Mucosa of descending colon (tissue), 3 donors: ENCODE measurements around the gene MST1R. TPM values are rescaled to one million over a fixed set of nuclear protein-coding genes. Genes with fewer than 3 reads are reported as not detected.

Experiments
- ATAC-seq: fragments of 200-7000 bp; cut with Tn5 transposase; one replicate; pipeline ENCODE4 v1.9.1; 2020; ENCODE audit warnings: mild to moderate bottlenecking, moderate library complexity
- DNase-seq, 3 donors: peaks; one replicate each; pipeline ENCODE4 v3.0.0-alpha.2; 2020
- H3K36me3 ChIP-seq: fragments of 200-600 bp; one replicate; pipeline ENCODE4 v1.8.0; 2021; ENCODE audit warnings: low read depth, mild to moderate bottlenecking
- H3K4me1 ChIP-seq: fragments of 200-600 bp; one replicate; pipeline ENCODE4 v1.8.0; 2021; ENCODE audit warnings: low read depth, mild to moderate bottlenecking
- H3K4me3 ChIP-seq: fragments of 200-600 bp; one replicate; pipeline ENCODE4 v1.8.0; 2021; ENCODE audit warnings: mild to moderate bottlenecking
- H3K9me3 ChIP-seq: fragments of 200-600 bp; one replicate; pipeline ENCODE4 v1.8.0; 2021; ENCODE audit warnings: mild to moderate bottlenecking
- CTCF ChIP-seq: fragments of 200-600 bp; IDR thresholded peaks from one replicate; pipeline ENCODE4 v1.8.0; 2022; ENCODE audit warnings: antibody characterized with exemption, mild to moderate bottlenecking
- intact Hi-C, 2 donors: fragments of 100-400 bp; cut with DNase I in 1 of 2; cut with micrococcal nuclease in 1 of 2; formaldehyde crosslinking; loops; one replicate each; pipeline versions ENCODE4 v1.11.0 to v1.11.1; 2022; cut with DNase I, micrococcal nuclease
- total RNA-seq, 3 donors: library from RNA; stranded (reverse); fragmentation: NEBNext Ultra II Directional in 2 of 3; extraction: Animal tissue kit (Norgen Biotek cat#: 25700) in 2 of 3; gene quantifications; one replicate each; pipeline versions ENCODE4 v1.2.1 to v1.2.4, GENCODE V29; 2021 to 2023
- donor health status: DM: no; HTN: no; CAD: no; lungs with moderate emphysema.
- donor health status: DM: no; HTN: no; CAD: no.
- donor health status: DM: no; HTN: yes; CAD: no.

Gene MST1R
- total RNA-seq, 3 donors from 2014 or later = 76.2 to 153 (median 124) TPM

- intact Hi-C loops = no loop called here
- Histone ChIP-seq H3K4me3 (no peak overlapping the region), H3K4me1 (no peaks in the 10 kb centered on the region), H3K36me3 (peaks cover 4% of the 10 kb centered on the region), H3K9me3 (no peaks in the 10 kb centered on the region)
- no peak for DNase-seq
- peak; percentile 14 for ATAC-seq
- TF ChIP-seq CTCF = no peak
Observed at GRCh38 chr3:49886922-49887265, 16.8 kb downstream of the MST1R start.

- H3K4me1 ChIP-seq = no peaks in the 10 kb centered on the region
- ATAC-seq (no peak), DNase-seq (no peak)
- no peaks in the 10 kb centered on the region for H3K9me3 ChIP-seq
- no peak overlapping the region for H3K4me3 ChIP-seq
- TF ChIP-seq CTCF = no peak
- intact Hi-C loops = no loop called here
- H3K36me3 ChIP-seq = no peaks in the 10 kb centered on the region
Observed at GRCh38 chr3:49883998-49884397, 19.7 kb downstream of the MST1R start.

- DNase-seq = no peak
- ATAC-seq = no peak
- H3K4me1 ChIP-seq = no peaks in the 10 kb centered on the region
- H3K9me3 ChIP-seq = no peaks in the 10 kb centered on the region
- intact Hi-C loops = no loop called here
- no peaks in the 10 kb centered on the region for H3K36me3 ChIP-seq
- TF ChIP-seq CTCF = no peak
- no peak overlapping the region for H3K4me3 ChIP-seq
Observed at GRCh38 chr3:49882166-49882565, 21.5 kb downstream of the MST1R start.

GRCh38 chr3:49880581-49881315, 22.9 kb downstream of the MST1R start:
- Histone ChIP-seq H3K4me3 (no peak overlapping the region), H3K4me1 (no peaks in the 10 kb centered on the region), H3K9me3 (no peaks in the 10 kb centered on the region), H3K36me3 (no peaks in the 10 kb centered on the region)
- intact Hi-C loops = no loop called here
- TF ChIP-seq CTCF = no peak
- ATAC-seq = peak; percentile 4
- no peak for DNase-seq

GRCh38 chr3:49879721-49880120, 24.0 kb downstream of the MST1R start:
- TF ChIP-seq CTCF = no peak
- no peaks in the 10 kb centered on the region for H3K4me1 ChIP-seq
- DNase-seq (no peak), ATAC-seq (no peak)
- H3K4me3 ChIP-seq = no peak overlapping the region
- H3K9me3 ChIP-seq = no peaks in the 10 kb centered on the region
- intact Hi-C loops = no loop called here
- H3K36me3 ChIP-seq = no peaks in the 10 kb centered on the region

GRCh38 chr3:49878686-49879085, 25.0 kb downstream of the MST1R start:
- DNase-seq (no peak), ATAC-seq (no peak)
- intact Hi-C loops = no loop called here
- no peak for TF ChIP-seq CTCF
- Histone ChIP-seq H3K4me1 (peaks cover 8% of the 10 kb centered on the region), H3K9me3 (no peaks in the 10 kb centered on the region), H3K4me3 (no peak overlapping the region), H3K36me3 (no peaks in the 10 kb centered on the region)
